Cerebellar cortex (tissue), 1 donor: Measurements from ENCODE around the gene NKAIN1.
"Not testable (repeated sequence)": the region's sequence is repeated elsewhere in the genome, so short reads cannot be mapped to it uniquely, and the experiment has no call there.

ENCODE experiments used
- DNase-seq: peaks from one replicate; pipeline ENCODE4 v3.0.0-alpha.2; 2015; ENCODE audit warnings: low spot score

The NKAIN1 gene

DNA sequence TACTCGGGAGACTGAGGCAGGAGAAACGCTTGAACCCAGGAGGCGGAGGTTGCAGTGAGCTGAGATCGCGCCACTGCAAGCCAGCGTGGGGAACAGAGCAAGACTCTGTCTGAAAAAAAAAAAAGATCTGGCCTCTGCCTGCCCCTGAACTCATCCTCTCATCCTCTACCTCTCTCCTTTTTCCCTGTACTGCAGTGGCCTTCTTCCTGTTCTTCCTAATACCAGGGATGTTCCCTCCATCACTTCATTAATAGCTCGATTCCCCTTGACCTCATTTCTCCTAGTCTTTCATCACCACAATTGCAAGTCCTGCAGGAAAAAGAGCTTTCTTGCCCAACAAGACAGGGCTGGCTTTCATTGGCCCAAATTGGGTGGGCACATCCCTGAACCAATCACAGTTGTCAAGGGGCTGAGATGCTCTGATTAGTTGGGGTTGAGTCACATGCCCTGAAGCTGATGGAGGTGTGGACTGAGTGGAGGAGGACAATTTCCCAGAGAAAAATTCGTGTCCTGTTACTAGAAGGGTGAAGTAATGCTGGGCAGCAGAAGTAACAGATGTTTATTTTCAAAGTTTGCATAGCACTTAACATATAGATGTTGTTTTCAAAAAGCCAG lies 87.4 kb downstream of the NKAIN1 start:
- peak; percentile 16 for DNase-seq

GRCh38 chr1:31151402-31151801 lies 88.3 kb downstream of the NKAIN1 start:
- DNase-seq: no peak

GRCh38 chr1:31148409-31148808 lies 91.3 kb downstream of the NKAIN1 start:
- no peak for DNase-seq

- no peak for DNase-seq
These were observed 94.0 kb downstream of the NKAIN1 start for GRCh38 chr1:31145648-31146047.

GRCh38 chr1:31144442-31144841 lies 95.2 kb downstream of the NKAIN1 start:
- DNase-seq: no peak

DNA sequence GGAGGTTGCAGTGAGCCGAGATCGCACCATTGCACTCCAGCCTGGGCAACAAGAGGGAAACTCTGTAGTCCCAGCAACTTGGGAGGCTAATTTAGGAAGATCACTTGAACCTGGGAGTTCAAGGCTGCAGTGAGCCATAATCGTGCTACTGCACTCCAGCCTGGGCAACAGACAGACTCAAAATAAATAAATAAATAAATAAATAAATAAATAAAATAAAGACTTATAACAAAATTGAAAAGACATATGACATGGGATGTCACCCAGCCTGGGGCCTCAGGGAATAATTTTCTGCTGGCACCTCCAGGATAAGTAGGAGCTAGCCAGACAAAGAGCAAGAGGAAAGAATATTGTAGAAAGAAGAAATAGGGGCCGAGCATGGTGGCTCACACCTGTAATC lies 96.2 kb downstream of the NKAIN1 start:
- DNase-seq: no peak

GRCh38 chr1:31142406-31142805 lies 97.3 kb downstream of the NKAIN1 start:
- DNase-seq: no peak

GRCh38 chr1:31140299-31140698 lies 99.4 kb downstream of the NKAIN1 start:
- DNase-seq: no peak

- DNase-seq: not testable (repeated sequence)
These were observed 100.7 kb downstream of the NKAIN1 start for GRCh38 chr1:31138797-31139521.

GRCh38 chr1:31137873-31138272 lies 101.8 kb downstream of the NKAIN1 start:
- DNase-seq: not testable (repeated sequence)

DNA sequence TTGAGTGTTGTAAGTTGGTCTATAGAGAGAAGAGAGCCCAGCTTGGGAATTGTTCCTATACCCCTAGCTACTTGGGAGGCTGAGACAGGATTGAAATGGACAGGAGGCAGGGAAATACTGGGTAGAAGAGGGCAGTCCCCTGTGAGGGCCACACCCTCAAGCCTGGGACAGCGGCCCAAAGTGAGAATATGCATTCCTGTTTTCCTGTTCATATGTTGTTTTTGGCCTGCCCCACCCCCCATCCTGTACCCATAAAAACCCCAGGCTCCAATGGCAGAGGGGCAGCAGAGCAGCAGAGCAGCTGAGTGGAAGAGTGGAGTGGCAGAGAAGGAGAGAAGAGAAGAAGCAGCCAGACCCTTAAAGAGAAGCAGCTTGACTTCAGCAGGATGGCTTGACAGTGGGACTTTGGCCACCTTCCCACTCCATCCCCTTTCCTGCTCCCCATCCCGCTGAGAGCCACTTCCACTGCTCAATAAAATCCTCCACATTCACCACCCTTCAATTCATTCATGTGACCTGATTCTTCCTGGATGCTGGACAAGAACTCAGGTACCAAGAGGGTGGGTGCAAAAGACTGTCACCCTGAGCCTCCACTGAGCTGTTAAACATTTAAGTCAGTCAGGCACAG lies 103.6 kb downstream of the NKAIN1 start:
- no peak for DNase-seq

DNA sequence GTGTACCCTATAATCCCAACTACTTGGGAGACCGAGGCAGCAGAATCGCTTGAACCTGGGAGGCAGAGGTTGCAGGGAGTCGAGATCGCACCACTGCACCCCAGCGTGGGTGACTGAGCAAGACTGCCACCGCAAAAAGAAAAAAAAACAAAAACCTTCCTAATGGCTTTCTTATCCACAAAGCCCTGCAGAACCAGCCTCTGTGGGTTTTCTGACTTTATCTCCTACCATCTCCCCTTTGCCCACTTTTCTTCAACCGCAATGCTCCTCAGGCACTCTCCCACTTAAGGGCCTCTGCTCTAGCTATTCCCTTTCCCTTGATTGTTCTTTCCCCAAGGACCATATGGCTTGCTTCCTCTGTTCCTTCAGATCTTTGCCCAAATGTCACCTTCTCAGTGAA lies 106.3 kb downstream of the NKAIN1 start:
- no peak for DNase-seq
